ENCODE data around the gene SWI5. TPM values are rescaled to one million over a fixed set of nuclear protein-coding genes. Genes with fewer than 3 reads are reported as not detected.

SWI5 gene
- total and polyA plus RNA-seq, 4 donors = 14.1 to 41.2 (median 25.1) TPM

DNA sequence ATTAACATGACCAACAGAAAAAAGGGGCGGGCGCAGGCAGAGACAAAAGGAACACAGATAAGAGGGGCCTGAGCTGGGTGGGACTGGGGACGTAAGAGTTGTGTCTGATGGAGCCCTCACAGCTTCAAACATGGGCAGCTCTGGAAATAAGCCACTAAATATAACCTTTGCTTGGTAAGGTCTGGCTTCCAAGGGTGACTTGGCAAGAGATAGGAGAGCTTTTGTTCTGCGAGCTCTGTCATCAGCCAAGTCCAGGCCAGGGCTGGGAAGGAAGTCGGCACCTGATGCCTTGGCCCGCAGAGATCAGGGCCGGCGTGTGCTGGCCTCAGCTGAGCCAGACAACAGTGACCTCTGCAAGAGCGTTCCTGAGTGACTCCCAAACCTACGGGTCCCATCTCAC lies 34.4 kb downstream of the SWI5 start:
- Histone ChIP-seq H3K36me3 (ENCODE audit: control insufficient read depth, insufficient read depth, low read length) (peaks cover 76% of the 10 kb centered on the region), H3K27ac (ENCODE audit: low read depth, low read length) (no peak overlapping the region)
- DNase-seq (ENCODE audit: low read depth in 4 of 6, low spot score in 6 of 6) = no peak

DNA sequence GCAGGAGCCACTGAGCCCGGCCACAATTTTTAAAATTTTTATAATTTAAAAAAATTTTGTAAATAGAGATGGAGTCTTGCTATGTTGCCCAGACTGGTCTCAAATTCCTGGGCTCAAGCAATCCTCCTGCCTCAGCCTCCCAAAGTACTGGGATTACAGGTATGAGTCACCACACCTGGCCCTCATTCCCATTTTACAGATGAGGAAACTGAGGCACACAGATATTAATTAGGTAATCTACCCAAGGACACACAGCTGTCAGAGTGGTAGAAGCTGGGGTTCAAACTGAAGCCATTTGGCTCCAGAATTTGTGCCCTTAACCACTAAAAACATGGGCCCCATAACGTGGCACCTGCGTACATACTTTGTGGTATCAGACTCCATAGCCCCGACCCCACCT lies 38.6 kb downstream of the SWI5 start:
- no peak for DNase-seq (ENCODE audit: low read depth in 4 of 6, low spot score in 6 of 6)
- H3K4me3 ChIP-seq (ENCODE audit: low read depth, low read length) = no peak overlapping the region
- H3K36me3 ChIP-seq (ENCODE audit: control insufficient read depth, insufficient read depth, low read length) = peaks cover 73% of the 10 kb centered on the region
- WGBS (ENCODE audit: insufficient coverage) = 100% methylated on average over 3 of the region's 4 CpGs
- no peak overlapping the region for H3K27ac ChIP-seq (ENCODE audit: low read depth, low read length)
- H3K4me1 ChIP-seq (ENCODE audit: control insufficient read depth, insufficient read depth, low read length) = peaks cover 16% of the 10 kb centered on the region
- H3K27me3 ChIP-seq (ENCODE audit: control insufficient read depth, insufficient read depth, low read length) = no peaks in the 10 kb centered on the region
- no peaks in the 10 kb centered on the region for H3K9me3 ChIP-seq (ENCODE audit: control insufficient read depth, insufficient read depth, low read length)

More for the DNA sequence above, 34.4 kb downstream of the SWI5 start:
- no peak overlapping the region for H3K4me3 ChIP-seq (ENCODE audit: low read depth, low read length)
- peaks cover 10% of the 10 kb centered on the region for H3K4me1 ChIP-seq (ENCODE audit: control insufficient read depth, insufficient read depth, low read length)
- 83% methylated on average over 10 of the region's 10 CpGs for whole genome bisulfite sequencing (ENCODE audit: insufficient coverage)
- H3K9me3 ChIP-seq (ENCODE audit: control insufficient read depth, insufficient read depth, low read length) = no peaks in the 10 kb centered on the region
- no peaks in the 10 kb centered on the region for H3K27me3 ChIP-seq (ENCODE audit: control insufficient read depth, insufficient read depth, low read length)

DNA sequence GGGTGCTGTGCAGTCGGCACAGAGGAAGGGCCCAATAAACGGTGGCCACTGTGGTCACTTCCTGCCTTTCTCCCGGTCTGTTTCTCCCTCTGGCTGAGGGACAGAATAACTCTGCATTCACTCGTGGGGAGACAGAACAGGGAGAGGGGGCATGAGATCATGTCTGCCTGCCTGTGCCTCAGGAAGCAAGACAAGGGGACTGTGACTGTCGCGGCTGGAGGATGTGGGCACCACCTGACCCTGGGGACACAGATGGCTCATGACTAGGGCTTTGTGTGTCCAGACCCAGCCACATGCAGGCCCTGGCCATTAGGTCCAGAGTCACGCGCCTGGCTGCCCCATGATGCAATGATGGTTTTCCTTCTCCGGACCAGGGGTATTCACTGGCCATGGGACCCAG lies 40.3 kb downstream of the SWI5 start:
- Histone ChIP-seq H3K4me3 (ENCODE audit: low read depth, low read length) (no peak overlapping the region), H3K27ac (ENCODE audit: low read depth, low read length) (no peak overlapping the region), H3K36me3 (ENCODE audit: control insufficient read depth, insufficient read depth, low read length) (peaks cover 68% of the 10 kb centered on the region), H3K4me1 (ENCODE audit: control insufficient read depth, insufficient read depth, low read length) (peaks cover 18% of the 10 kb centered on the region), H3K9me3 (ENCODE audit: control insufficient read depth, insufficient read depth, low read length) (no peaks in the 10 kb centered on the region), H3K27me3 (ENCODE audit: control insufficient read depth, insufficient read depth, low read length) (no peaks in the 10 kb centered on the region)
- DNase-seq (ENCODE audit: low read depth in 4 of 6, low spot score in 6 of 6) = peak in 1 of 6 donors; percentile 51
- WGBS (ENCODE audit: insufficient coverage) = 68% methylated on average over 8 of the region's 9 CpGs

DNA sequence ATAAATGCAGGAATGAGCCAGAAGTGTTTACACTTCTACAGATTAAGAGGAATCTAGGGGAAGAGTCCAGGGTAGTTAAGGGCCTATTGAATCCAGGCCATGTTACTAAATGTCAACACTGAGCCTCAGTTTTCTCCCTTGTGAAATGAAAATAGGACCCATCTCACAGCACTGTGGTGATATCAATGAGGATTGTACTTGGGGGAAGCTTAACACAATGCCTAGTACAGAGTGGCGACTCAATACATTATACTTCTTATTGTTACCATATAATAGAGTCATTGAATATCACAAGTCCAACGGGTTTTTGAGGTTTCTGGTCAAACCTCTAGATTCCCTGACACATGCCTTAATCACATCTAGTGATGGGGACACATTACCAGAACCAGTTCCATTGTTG lies 41.6 kb downstream of the SWI5 start:
- Histone ChIP-seq H3K36me3 (ENCODE audit: control insufficient read depth, insufficient read depth, low read length) (peaks cover 61% of the 10 kb centered on the region), H3K9me3 (ENCODE audit: control insufficient read depth, insufficient read depth, low read length) (no peaks in the 10 kb centered on the region), H3K4me1 (ENCODE audit: control insufficient read depth, insufficient read depth, low read length) (peaks cover 23% of the 10 kb centered on the region), H3K4me3 (ENCODE audit: low read depth, low read length) (no peak overlapping the region), H3K27ac (ENCODE audit: low read depth, low read length) (no peak overlapping the region), H3K27me3 (ENCODE audit: control insufficient read depth, insufficient read depth, low read length) (no peaks in the 10 kb centered on the region)
- no peak for DNase-seq (ENCODE audit: low read depth in 4 of 6, low spot score in 6 of 6)
- WGBS (ENCODE audit: insufficient coverage) = no CpG with 5 or more reads among the region's 2 CpGs

DNA sequence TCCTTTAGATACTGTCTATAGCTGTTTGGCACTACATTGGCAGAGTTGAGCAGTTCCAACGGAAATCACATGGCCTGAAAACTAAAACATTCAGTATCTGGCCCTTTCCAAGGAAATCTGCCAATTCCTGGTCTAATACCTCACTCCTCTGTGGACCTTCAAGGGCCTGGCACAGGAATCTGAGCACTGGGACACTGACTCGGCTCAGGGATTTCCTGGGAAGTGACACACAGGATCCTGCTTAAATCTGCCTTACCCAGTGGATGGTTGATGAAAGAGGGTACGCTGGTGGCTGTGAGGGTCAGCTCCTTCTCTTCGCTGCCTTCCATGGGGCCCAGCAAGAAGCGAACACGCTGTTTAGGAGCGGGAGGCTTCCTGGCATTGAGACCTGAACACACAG lies 45.3 kb downstream of the SWI5 start:
- no peak for DNase-seq (ENCODE audit: low read depth in 4 of 6, low spot score in 6 of 6)
- Histone ChIP-seq H3K4me1 (ENCODE audit: control insufficient read depth, insufficient read depth, low read length) (peaks cover 24% of the 10 kb centered on the region), H3K4me3 (ENCODE audit: low read depth, low read length) (peak overlapping the region; percentile 63), H3K36me3 (ENCODE audit: control insufficient read depth, insufficient read depth, low read length) (peaks cover 47% of the 10 kb centered on the region), H3K27me3 (ENCODE audit: control insufficient read depth, insufficient read depth, low read length) (no peaks in the 10 kb centered on the region), H3K9me3 (ENCODE audit: control insufficient read depth, insufficient read depth, low read length) (no peaks in the 10 kb centered on the region), H3K27ac (ENCODE audit: low read depth, low read length) (no peak overlapping the region)
- 92% methylated on average over 1 of the region's 7 CpGs for WGBS (ENCODE audit: insufficient coverage)

DNA sequence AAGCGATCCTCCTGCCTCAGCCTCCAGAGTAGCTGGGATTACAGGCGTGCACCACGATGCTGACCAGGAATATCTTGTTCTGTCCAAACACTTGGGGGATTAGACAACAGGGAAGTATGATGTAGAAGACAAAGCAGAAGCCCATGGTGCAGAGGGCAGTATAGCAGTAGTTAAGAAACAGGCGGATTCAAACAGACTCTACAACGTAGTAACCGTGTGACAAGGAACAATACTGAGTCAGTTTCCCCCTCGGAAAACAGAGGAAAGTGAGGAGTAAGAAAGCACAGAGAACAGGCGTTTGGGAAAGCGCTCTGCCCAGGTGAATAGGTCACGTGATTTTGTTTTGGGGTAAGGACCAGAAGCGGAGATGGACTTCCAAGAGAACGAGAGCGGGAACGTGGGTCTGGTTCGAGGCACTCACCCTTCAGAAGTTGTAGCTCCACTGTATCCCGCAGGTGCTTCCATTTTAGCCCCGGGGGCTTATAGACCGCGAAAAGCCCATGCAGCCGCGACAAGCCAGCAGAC lies 45.9 kb downstream of the SWI5 start:
- Histone ChIP-seq H3K9me3 (ENCODE audit: control insufficient read depth, insufficient read depth, low read length) (no peaks in the 10 kb centered on the region), H3K4me3 (ENCODE audit: low read depth, low read length) (peak overlapping the region; percentile 63), H3K27ac (ENCODE audit: low read depth, low read length) (peak overlapping the region; percentile 95), H3K36me3 (ENCODE audit: control insufficient read depth, insufficient read depth, low read length) (peaks cover 47% of the 10 kb centered on the region), H3K27me3 (ENCODE audit: control insufficient read depth, insufficient read depth, low read length) (no peaks in the 10 kb centered on the region), H3K4me1 (ENCODE audit: control insufficient read depth, insufficient read depth, low read length) (peaks cover 22% of the 10 kb centered on the region)
- DNase-seq (ENCODE audit: low read depth in 4 of 6, low spot score in 6 of 6) = peak in 1 of 6 donors; percentile 13
- WGBS (ENCODE audit: insufficient coverage) = 1% methylated on average over 21 of the region's 21 CpGs

DNA sequence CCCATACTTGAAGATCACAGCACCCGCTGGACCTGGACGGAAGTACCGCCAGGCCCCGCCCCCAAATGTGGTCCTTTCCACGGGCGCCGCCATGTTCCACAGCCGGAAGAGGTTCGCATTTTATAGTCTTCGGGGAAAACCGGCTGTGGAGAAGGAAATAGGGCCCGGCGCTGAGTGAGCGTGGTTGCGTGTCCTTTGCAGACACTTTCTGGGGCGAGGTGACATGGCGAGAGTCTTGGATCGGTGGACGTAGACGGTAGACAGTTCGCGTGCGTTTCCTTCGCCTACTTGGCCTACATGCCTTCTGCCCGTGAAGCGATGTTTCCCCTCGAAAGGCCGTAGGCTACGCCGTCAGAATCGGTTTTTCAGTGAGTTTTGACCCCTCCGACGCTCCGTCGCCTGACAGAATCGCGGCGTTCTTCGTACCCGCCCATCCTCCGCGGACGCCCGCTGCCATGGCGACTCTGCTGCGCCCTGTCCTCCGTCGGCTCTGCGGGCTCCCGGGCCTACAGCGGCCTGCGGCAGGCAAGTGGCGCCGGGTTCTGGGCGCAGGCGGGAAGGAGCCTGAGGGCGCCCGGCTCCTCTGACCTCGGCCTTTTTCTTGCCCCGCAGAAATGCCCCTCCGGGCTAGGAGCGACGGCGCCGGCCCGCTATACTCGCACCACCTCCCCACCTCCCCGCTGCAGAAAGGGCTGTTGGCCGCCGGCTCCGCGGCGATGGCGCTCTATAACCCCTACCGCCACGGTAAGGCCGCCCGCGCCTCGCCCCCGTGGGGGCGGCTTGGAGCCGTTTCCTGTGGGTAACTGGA lies 46.5 kb downstream of the SWI5 start, which contains the start of the genes COQ4 and TRUB2:
COQ4 (plus strand) TSS at position 436 of the 808 bp plus-strand sequence; CDS start at position 456, 20 bp downstream.
TRUB2 (minus strand) TSS at position 44 of the 808 bp plus-strand sequence; CDS start at position 5, 39 bp downstream.
- no peaks in the 10 kb centered on the region for H3K9me3 ChIP-seq (ENCODE audit: control insufficient read depth, insufficient read depth, low read length)
- no peaks in the 10 kb centered on the region for H3K27me3 ChIP-seq (ENCODE audit: control insufficient read depth, insufficient read depth, low read length)
- peak within 1 kb of the TSS; percentile 95 for H3K27ac ChIP-seq (ENCODE audit: low read depth, low read length)
- peaks cover 48% of the 10 kb centered on the region for H3K36me3 ChIP-seq (ENCODE audit: control insufficient read depth, insufficient read depth, low read length)
- WGBS (ENCODE audit: insufficient coverage) = under 1% methylated on average over 83 of the region's 83 CpGs
- peaks cover 18% of the 10 kb centered on the region for H3K4me1 ChIP-seq (ENCODE audit: control insufficient read depth, insufficient read depth, low read length)
- DNase-seq (ENCODE audit: low read depth in 4 of 6, low spot score in 6 of 6) = peak; percentile 96 to 99 (median 98)
- H3K4me3 ChIP-seq (ENCODE audit: low read depth, low read length) = peak within 1 kb of the TSS; percentile 63

DNA sequence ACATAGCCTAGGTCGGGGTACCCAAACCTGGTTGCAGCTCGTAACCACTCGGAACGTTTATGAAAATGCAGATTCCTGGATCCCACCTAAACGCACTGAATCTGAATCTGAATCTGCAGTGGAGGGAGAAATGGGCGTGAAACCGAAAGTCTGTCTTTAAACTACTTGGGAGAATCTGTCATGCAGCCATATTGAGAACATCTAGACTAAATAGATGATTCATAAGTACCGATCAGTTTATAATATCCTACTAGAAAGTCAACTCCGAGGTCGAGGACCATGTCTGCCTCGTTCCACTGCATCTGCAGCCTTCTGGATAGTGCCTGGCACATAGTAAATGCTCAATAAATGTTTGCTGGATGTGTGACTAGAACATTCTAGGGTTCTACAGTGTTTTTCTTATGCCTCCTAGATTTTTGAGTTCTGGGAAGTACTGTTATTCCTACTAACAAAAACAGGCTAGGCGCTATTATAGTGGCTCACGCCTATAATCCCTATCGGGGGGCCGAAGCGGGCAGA lies 47.2 kb downstream of the SWI5 start:
- H3K36me3 ChIP-seq (ENCODE audit: control insufficient read depth, insufficient read depth, low read length) = peaks cover 54% of the 10 kb centered on the region
- WGBS (ENCODE audit: insufficient coverage) = 4% methylated on average over 5 of the region's 16 CpGs

DNA sequence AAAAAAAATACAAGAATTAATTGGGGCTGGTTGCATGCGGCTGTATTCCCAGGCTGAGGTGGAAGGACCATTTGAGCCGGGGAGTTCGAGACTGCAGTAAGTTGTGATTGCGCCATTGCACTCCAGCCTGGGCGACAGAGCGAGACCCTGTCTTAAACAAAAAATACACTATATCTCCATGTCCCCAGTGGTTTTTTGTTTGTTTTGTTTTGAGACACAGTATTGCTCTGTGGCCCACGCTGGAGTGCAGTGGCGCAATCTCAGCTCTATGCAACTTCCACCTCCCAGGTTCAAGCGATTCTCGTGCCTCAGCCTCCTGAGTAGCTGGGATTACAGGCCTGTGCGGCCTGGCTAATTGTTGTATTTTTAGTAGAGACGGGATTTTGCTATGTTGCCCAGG lies 47.7 kb downstream of the SWI5 start:
- H3K27me3 ChIP-seq (ENCODE audit: control insufficient read depth, insufficient read depth, low read length) = no peaks in the 10 kb centered on the region
- H3K4me3 ChIP-seq (ENCODE audit: low read depth, low read length) = peak overlapping the region; percentile 63
- H3K36me3 ChIP-seq (ENCODE audit: control insufficient read depth, insufficient read depth, low read length) = peaks cover 58% of the 10 kb centered on the region
- peaks cover 18% of the 10 kb centered on the region for H3K4me1 ChIP-seq (ENCODE audit: control insufficient read depth, insufficient read depth, low read length)
- WGBS (ENCODE audit: insufficient coverage) = 100% methylated on average over 1 of the region's 12 CpGs
- DNase-seq (ENCODE audit: low read depth in 4 of 6, low spot score in 6 of 6) = no peak
- no peak overlapping the region for H3K27ac ChIP-seq (ENCODE audit: low read depth, low read length)
- no peaks in the 10 kb centered on the region for H3K9me3 ChIP-seq (ENCODE audit: control insufficient read depth, insufficient read depth, low read length)

More for the DNA sequence above, 47.2 kb downstream of the SWI5 start:
- no peaks in the 10 kb centered on the region for H3K27me3 ChIP-seq (ENCODE audit: control insufficient read depth, insufficient read depth, low read length)
- peak overlapping the region; percentile 63 for H3K4me3 ChIP-seq (ENCODE audit: low read depth, low read length)
- no peak for DNase-seq (ENCODE audit: low read depth in 4 of 6, low spot score in 6 of 6)
- H3K4me1 ChIP-seq (ENCODE audit: control insufficient read depth, insufficient read depth, low read length) = peaks cover 18% of the 10 kb centered on the region
- H3K27ac ChIP-seq (ENCODE audit: low read depth, low read length) = peak overlapping the region; percentile 95
- H3K9me3 ChIP-seq (ENCODE audit: control insufficient read depth, insufficient read depth, low read length) = no peaks in the 10 kb centered on the region
